Measurements from ENCODE around the gene ZRANB1. TPM values are rescaled to one million over a fixed set of nuclear protein-coding genes. Genes with fewer than 3 reads are reported as not detected.

Gene ZRANB1
- total RNA-seq, 2 experiments from 2014 or later, result 21.2 to 22.2 TPM

DNA sequence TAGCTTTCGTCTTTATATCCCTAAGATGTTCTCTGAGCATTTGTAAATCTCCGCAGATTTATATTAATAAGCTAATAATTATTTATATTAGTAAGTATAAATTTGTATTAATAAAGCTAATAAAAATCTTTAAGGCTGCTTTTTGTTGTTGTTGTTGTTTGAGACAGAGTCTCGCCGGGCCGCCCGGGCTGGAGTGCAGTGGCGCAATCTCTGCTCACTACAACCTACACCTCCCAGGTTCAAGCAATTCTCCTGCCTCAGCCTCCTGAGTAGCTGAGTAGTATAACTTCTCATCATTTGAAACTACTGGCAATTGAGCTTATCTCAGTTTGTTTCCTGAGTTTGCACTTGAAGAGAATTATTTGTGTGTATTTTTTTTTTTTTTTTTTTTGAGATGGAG lies 5.1 kb upstream of the ZRANB1 start:
- H3K4me3 Mint-ChIP-seq, result no peak overlapping the region
- Histone ChIP-seq H3K27ac (ENCODE audit: low read depth in 1 of 2, low read length in 2 of 2) (no peak overlapping the region), H3K36me3 (ENCODE audit: insufficient read depth, low read length) (no peaks in the 10 kb centered on the region), H3K4me1 (ENCODE audit: insufficient read depth, low read length) (peaks cover 6% of the 10 kb centered on the region), H3K27me3 (ENCODE audit: control insufficient read depth in 1 of 2, insufficient read depth in 2 of 2, low read length in 2 of 2) (no peaks in the 10 kb centered on the region), H3K9me3 (ENCODE audit: control insufficient read depth in 1 of 2, insufficient read depth in 1 of 2, low read length in 2 of 2) (no peaks in the 10 kb centered on the region), H3K4me3 (ENCODE audit: low read length) (no peak overlapping the region)
- H3K27ac Mint-ChIP-seq, result no peak overlapping the region
- DNase-seq, result no peak
- intact Hi-C loops (cut with DNase I, micrococcal nuclease), result no loop called here
- H3K27me3 Mint-ChIP-seq, result no peaks in the 10 kb centered on the region
- POLR2A ChIA-PET, result no interaction called here
- H3K4me1 Mint-ChIP-seq (ENCODE audit: low read depth), result peaks cover 64% of the 10 kb centered on the region
- no peak for ATAC-seq (ENCODE audit: poor library complexity)
- peaks cover 12% of the 10 kb centered on the region for H3K36me3 Mint-ChIP-seq (ENCODE audit: low read depth)
- TF ChIP-seq, protein P1, sequence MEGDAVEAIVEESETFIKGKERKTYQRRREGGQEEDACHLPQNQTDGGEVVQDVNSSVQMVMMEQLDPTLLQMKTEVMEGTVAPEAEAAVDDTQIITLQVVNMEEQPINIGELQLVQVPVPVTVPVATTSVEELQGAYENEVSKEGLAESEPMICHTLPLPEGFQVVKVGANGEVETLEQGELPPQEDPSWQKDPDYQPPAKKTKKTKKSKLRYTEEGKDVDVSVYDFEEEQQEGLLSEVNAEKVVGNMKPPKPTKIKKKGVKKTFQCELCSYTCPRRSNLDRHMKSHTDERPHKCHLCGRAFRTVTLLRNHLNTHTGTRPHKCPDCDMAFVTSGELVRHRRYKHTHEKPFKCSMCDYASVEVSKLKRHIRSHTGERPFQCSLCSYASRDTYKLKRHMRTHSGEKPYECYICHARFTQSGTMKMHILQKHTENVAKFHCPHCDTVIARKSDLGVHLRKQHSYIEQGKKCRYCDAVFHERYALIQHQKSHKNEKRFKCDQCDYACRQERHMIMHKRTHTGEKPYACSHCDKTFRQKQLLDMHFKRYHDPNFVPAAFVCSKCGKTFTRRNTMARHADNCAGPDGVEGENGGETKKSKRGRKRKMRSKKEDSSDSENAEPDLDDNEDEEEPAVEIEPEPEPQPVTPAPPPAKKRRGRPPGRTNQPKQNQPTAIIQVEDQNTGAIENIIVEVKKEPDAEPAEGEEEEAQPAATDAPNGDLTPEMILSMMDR (IDR thresholded peaks at IDR 0.05), result no peak
- CTCF ChIA-PET, result interaction anchor here (1.1 kb wide), 1 partner anchor 10 kb away, joined by 4 read pairs; no protein-coding TSS in a partner anchor
- peaks cover 3% of the 10 kb centered on the region for H3K9me3 Mint-ChIP-seq

DNA sequence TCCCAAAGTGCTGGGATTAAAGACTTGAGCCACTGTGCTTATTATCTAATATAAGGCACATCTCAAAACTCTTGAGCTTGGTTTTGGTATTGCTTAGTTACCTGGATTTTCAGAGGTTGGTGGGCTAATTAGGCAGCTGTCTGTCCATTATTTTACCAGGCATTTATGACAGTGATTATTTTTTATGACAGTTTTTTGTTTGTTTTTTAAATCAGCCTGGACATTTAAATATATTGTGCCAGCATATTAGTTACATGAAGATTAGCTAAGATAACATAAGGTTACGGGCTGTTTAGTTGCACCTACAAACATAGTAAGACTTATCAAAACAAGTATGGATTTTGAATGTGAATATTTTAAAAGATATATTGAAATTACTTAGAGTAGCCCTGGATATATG lies 2.6 kb upstream of the ZRANB1 start:
- Mint-ChIP-seq H3K27ac (no peak overlapping the region), H3K4me3 (no peak overlapping the region)

DNA sequence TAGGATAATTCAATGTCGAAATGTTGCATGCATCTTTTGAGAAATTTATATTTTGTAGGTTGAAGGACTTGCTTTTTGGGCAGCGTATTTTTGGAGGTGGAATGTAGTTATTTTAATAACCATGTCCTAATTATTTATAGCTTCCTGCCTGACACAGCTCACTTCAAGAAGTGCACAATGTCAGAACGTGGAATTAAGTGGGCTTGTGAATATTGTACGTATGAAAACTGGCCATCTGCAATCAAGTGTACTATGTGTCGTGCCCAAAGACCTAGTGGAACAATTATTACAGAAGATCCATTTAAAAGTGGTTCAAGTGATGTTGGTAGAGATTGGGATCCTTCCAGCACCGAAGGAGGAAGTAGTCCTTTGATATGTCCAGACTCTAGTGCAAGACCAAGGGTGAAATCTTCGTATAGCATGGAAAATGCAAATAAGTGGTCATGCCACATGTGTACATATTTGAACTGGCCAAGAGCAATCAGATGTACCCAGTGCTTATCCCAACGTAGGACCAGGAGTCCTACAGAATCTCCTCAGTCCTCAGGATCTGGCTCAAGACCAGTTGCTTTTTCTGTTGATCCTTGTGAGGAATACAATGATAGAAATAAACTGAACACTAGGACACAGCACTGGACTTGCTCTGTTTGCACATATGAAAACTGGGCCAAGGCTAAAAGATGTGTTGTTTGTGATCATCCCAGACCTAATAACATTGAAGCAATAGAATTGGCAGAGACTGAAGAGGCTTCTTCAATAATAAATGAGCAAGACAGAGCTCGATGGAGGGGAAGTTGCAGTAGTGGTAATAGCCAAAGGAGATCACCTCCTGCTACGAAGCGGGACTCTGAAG lies 620 bp downstream of the ZRANB1 start:
- H3K9me3 ChIP-seq (ENCODE audit: control insufficient read depth in 1 of 2, insufficient read depth in 1 of 2, low read length in 2 of 2), result no peaks in the 10 kb centered on the region
- ATAC-seq (ENCODE audit: poor library complexity) (no peak), DNase-seq (no peak)
- TF ChIP-seq, protein P1 (IDR thresholded peaks at IDR 0.05), result no peak
- peaks cover 14% of the 10 kb centered on the region for H3K36me3 ChIP-seq (ENCODE audit: insufficient read depth, low read length)
- H3K27ac ChIP-seq (ENCODE audit: low read depth in 1 of 2, low read length in 2 of 2), result no peak overlapping the region
- H3K4me1 Mint-ChIP-seq (ENCODE audit: low read depth), result peaks cover 72% of the 10 kb centered on the region
- peak overlapping the region; percentile 2 for H3K4me3 Mint-ChIP-seq
- CTCF ChIA-PET, result interaction anchor here (1.5 kb wide), 1 partner anchor 14 kb away, joined by 4 read pairs; no protein-coding TSS in a partner anchor
- intact Hi-C loops (cut with DNase I, micrococcal nuclease), result no loop called here
- H3K27me3 Mint-ChIP-seq, result no peaks in the 10 kb centered on the region
- H3K27ac Mint-ChIP-seq, result no peak overlapping the region
- H3K9me3 Mint-ChIP-seq, result no peaks in the 10 kb centered on the region
- H3K27me3 ChIP-seq (ENCODE audit: control insufficient read depth in 1 of 2, insufficient read depth in 2 of 2, low read length in 2 of 2), result no peaks in the 10 kb centered on the region
- no peak overlapping the region for H3K4me3 ChIP-seq (ENCODE audit: low read length)
- peaks cover 17% of the 10 kb centered on the region for H3K4me1 ChIP-seq (ENCODE audit: insufficient read depth, low read length)
- POLR2A ChIA-PET, result no interaction called here
- H3K36me3 Mint-ChIP-seq (ENCODE audit: low read depth), result peaks cover 43% of the 10 kb centered on the region

More for the DNA sequence above, 2.6 kb upstream of the ZRANB1 start:
- intact Hi-C loops (cut with DNase I, micrococcal nuclease), result no loop called here
- ChIA-PET CTCF (no interaction called here), POLR2A (no interaction called here)
- DNase-seq (no peak), ATAC-seq (ENCODE audit: poor library complexity) (no peak)
- Mint-ChIP-seq H3K27me3 (no peaks in the 10 kb centered on the region), H3K9me3 (no peaks in the 10 kb centered on the region), H3K4me1 (ENCODE audit: low read depth) (peaks cover 76% of the 10 kb centered on the region), H3K36me3 (ENCODE audit: low read depth) (peaks cover 18% of the 10 kb centered on the region)
- Histone ChIP-seq H3K27ac (ENCODE audit: low read depth in 1 of 2, low read length in 2 of 2) (no peak overlapping the region), H3K9me3 (ENCODE audit: control insufficient read depth in 1 of 2, insufficient read depth in 1 of 2, low read length in 2 of 2) (no peaks in the 10 kb centered on the region), H3K4me1 (ENCODE audit: insufficient read depth, low read length) (peaks cover 13% of the 10 kb centered on the region), H3K4me3 (ENCODE audit: low read length) (no peak overlapping the region), H3K36me3 (ENCODE audit: insufficient read depth, low read length) (peaks cover 8% of the 10 kb centered on the region), H3K27me3 (ENCODE audit: control insufficient read depth in 1 of 2, insufficient read depth in 2 of 2, low read length in 2 of 2) (no peaks in the 10 kb centered on the region)
- TF ChIP-seq, protein P1 (IDR thresholded peaks at IDR 0.05), result no peak
